Measurements from ENCODE around the gene TBX2.

TBX2 gene

DNA sequence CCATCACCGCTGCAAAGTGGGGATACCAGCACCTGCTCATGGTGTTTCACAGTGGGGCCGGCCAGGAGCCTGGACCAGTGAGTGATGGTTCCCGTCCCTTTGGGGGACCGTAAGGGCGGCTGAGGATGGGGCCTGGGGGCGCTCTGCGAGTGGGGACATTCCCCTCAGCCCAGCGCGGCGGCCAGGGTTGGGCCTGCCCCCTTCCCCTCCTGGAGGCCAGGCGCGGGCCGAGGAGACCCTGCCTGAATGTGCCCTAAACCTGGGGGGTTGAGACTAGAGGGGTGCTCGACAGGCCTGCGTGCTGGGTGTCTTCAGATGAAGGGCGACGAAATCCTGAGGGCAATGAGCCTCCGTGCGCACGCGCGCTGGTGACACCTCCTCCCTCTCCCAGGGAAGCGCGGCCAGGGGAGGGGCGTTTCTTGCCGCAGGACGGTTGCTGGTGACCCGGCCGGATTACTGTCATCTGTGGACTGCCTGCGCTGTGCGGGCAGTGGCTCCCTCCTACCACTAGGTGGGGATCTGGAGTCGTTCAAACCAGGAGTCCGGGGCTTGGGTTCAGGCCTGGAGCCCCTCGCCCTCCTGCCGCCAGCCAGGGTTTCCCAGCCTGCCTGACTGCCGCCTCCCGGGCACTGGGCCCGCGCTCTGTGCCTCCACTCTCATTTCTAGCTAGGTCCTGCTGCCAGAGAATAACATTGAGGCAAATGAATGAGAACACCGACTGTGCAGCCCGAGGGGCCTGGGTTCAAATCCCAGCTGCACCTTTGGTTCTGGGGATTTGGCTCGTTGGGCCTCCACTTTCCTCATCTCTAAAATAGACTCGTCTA, 17.1 kb downstream of the TBX2 start:
- 0 out of 2 replicates have a peak, but pooled peaks have one; percentile 46 for TF ChIP-seq SNAI2 (CRISPR knock-in tag; IDR thresholded peaks at IDR 0.05)
- 0 out of 2 replicates have a peak, but pooled peaks have one; percentile 30 for TF ChIP-seq GLIS3 (CRISPR knock-in tag; IDR thresholded peaks at IDR 0.05)
- TF ChIP-seq OSR1 (CRISPR knock-in tag; IDR thresholded peaks at IDR 0.05): no peak
- TF ChIP-seq TCF4 (CRISPR knock-in tag; IDR thresholded peaks at IDR 0.05; ENCODE audit: borderline replicate concordance): peak; percentile 44; the same call in 1 of the 2 replicates
- no peak for TF ChIP-seq BACH2 (CRISPR knock-in tag; IDR thresholded peaks at IDR 0.05; ENCODE audit: borderline replicate concordance)
- 0 out of 2 replicates have a peak, but pooled peaks have one; percentile 13 for TF ChIP-seq ZFP3 (CRISPR knock-in tag; IDR thresholded peaks at IDR 0.05)
- TF ChIP-seq, protein P1, sequence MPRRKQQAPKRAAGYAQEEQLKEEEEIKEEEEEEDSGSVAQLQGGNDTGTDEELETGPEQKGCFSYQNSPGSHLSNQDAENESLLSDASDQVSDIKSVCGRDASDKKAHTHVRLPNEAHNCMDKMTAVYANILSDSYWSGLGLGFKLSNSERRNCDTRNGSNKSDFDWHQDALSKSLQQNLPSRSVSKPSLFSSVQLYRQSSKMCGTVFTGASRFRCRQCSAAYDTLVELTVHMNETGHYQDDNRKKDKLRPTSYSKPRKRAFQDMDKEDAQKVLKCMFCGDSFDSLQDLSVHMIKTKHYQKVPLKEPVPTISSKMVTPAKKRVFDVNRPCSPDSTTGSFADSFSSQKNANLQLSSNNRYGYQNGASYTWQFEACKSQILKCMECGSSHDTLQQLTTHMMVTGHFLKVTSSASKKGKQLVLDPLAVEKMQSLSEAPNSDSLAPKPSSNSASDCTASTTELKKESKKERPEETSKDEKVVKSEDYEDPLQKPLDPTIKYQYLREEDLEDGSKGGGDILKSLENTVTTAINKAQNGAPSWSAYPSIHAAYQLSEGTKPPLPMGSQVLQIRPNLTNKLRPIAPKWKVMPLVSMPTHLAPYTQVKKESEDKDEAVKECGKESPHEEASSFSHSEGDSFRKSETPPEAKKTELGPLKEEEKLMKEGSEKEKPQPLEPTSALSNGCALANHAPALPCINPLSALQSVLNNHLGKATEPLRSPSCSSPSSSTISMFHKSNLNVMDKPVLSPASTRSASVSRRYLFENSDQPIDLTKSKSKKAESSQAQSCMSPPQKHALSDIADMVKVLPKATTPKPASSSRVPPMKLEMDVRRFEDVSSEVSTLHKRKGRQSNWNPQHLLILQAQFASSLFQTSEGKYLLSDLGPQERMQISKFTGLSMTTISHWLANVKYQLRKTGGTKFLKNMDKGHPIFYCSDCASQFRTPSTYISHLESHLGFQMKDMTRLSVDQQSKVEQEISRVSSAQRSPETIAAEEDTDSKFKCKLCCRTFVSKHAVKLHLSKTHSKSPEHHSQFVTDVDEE (CRISPR knock-in tag; IDR thresholded peaks at IDR 0.05): peak; percentile 71; the same call in 1 of the 2 replicates
- peak; percentile 64 for ATAC-seq

DNA sequence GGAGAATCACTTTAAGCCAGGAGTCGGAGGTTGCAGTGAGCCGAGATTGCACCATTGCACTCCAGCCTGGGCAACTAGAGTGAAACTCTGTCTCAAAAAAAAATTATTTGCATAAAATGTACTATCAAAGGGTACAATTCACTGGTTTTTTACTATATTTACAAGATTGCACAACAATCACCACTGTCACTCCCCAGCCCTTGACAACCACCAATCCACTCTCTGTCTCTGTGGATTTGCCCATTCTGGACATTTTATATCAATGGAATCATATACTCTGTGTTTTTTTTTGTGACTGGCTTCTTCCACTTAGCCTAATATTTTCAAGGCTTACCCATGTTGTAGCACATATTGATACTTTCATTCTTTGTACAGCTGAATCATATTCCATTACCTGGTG, 18.8 kb downstream of the TBX2 start:
- TF ChIP-seq OSR1 (CRISPR knock-in tag; IDR thresholded peaks at IDR 0.05) (no peak), PPARA (CRISPR knock-in tag; IDR thresholded peaks at IDR 0.05; ENCODE audit: borderline replicate concordance) (no peak), TCF4 (CRISPR knock-in tag; IDR thresholded peaks at IDR 0.05; ENCODE audit: borderline replicate concordance) (no peak), ZNF70 (CRISPR knock-in tag; IDR thresholded peaks at IDR 0.05) (no peak), ZFP30 (CRISPR knock-in tag; IDR thresholded peaks at IDR 0.05) (no peak)
- ATAC-seq: no peak

- ATAC-seq: no peak
- TF ChIP-seq CREB5 (CRISPR knock-in tag; IDR thresholded peaks at IDR 0.05; ENCODE audit: low read depth) (no peak), ZNF565 (CRISPR knock-in tag; conservative IDR thresholded peaks at IDR 0.05; ENCODE audit: low read depth) (no peak), ZC3H10 (CRISPR knock-in tag; IDR thresholded peaks at IDR 0.05) (no peak), TOX (CRISPR knock-in tag; IDR thresholded peaks at IDR 0.05; ENCODE audit: borderline replicate concordance) (no peak), BACH2 (CRISPR knock-in tag; IDR thresholded peaks at IDR 0.05; ENCODE audit: borderline replicate concordance) (no peak), GLIS3 (CRISPR knock-in tag; IDR thresholded peaks at IDR 0.05) (no peak), PPARA (CRISPR knock-in tag; IDR thresholded peaks at IDR 0.05; ENCODE audit: borderline replicate concordance) (no peak), CSDC2 (CRISPR knock-in tag; IDR thresholded peaks at IDR 0.05) (no peak), TCF4 (CRISPR knock-in tag; IDR thresholded peaks at IDR 0.05; ENCODE audit: borderline replicate concordance) (no peak), ISL1 (CRISPR knock-in tag; IDR thresholded peaks at IDR 0.05) (no peak), OSR1 (CRISPR knock-in tag; IDR thresholded peaks at IDR 0.05) (no peak), SNAI2 (CRISPR knock-in tag; IDR thresholded peaks at IDR 0.05) (no peak), ARNTL (CRISPR knock-in tag; IDR thresholded peaks at IDR 0.05; ENCODE audit: borderline replicate concordance, low read depth) (no peak)
- TF ChIP-seq, protein P1 (CRISPR knock-in tag; IDR thresholded peaks at IDR 0.05): no peak
These were observed 19.9 kb downstream of the TBX2 start for GRCh38 chr17:61419496-61420046.

DNA sequence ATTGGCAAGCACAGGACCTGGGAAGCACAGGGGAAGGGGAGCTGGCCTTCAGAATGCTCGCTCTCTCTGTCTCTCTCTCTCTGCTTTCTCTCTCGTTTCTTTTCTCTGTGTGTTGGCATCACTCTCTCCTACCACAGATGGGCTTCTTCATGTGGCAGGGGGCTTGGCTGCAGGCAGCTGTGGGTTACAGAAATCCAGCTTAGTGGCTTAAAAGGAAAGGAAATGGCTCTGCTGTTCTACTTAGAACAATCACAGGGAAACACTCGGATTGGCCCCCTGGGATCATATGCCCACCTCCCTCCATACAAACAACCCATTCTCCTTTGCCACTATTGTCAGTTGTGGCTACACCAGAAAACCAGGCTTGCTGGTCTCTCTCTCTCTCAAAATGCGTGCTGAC, 20.4 kb downstream of the TBX2 start:
- TF ChIP-seq ZC3H10 (CRISPR knock-in tag; IDR thresholded peaks at IDR 0.05) (no peak), TCF4 (CRISPR knock-in tag; IDR thresholded peaks at IDR 0.05; ENCODE audit: borderline replicate concordance) (no peak), TOX (CRISPR knock-in tag; IDR thresholded peaks at IDR 0.05; ENCODE audit: borderline replicate concordance) (no peak), GLIS3 (CRISPR knock-in tag; IDR thresholded peaks at IDR 0.05) (no peak), OSR1 (CRISPR knock-in tag; IDR thresholded peaks at IDR 0.05) (no peak), SNAI2 (CRISPR knock-in tag; IDR thresholded peaks at IDR 0.05) (no peak), ZFP30 (CRISPR knock-in tag; IDR thresholded peaks at IDR 0.05) (no peak), RARB (CRISPR knock-in tag; IDR thresholded peaks at IDR 0.05) (no peak)
- TF ChIP-seq, protein P1 (CRISPR knock-in tag; IDR thresholded peaks at IDR 0.05): no peak
- ATAC-seq: no peak
